OCI-LY1 (cell line): Measurements from ENCODE around the gene NDFIP2.

Experiments
- H2AFZ ChIP-seq: fragments of 200-600 bp; sonication (generic), shearing (Covaris generic); 2 replicates; pipeline ENCODE4 v1.6.0; 2014; ENCODE audit warnings: antibody characterized with exemption, mild to moderate bottlenecking, low read length
- H3F3A ChIP-seq: fragments of 200-600 bp; sonication (generic), shearing (Covaris generic); 2 replicates; pipeline ENCODE4 v1.6.0; 2014; ENCODE audit warnings: mild to moderate bottlenecking, antibody characterized with exemption, low read length, moderate library complexity; ENCODE audit not compliant: insufficient read depth
- H3K27ac ChIP-seq: fragments of 200-600 bp; sonication (generic); 2 replicates; pipeline ENCODE4 v1.5.1; 2014; ENCODE audit warnings: low read length, mixed run types, mild to moderate bottlenecking, low read depth; ENCODE audit not compliant: poor library complexity, severe bottlenecking
- H3K27me3 ChIP-seq: fragments of 200-600 bp; sonication (generic); 2 replicates; pipeline ENCODE4 v1.6.0; 2014; ENCODE audit warnings: antibody characterized with exemption, mild to moderate bottlenecking, low read length, moderate library complexity; ENCODE audit not compliant: insufficient read depth
- H3K36me3 ChIP-seq: fragments of 200-600 bp; sonication (generic); 2 replicates; pipeline ENCODE4 v1.6.1; 2014; ENCODE audit warnings: mild to moderate bottlenecking, antibody characterized with exemption, low read length, moderate library complexity, mixed read lengths; ENCODE audit not compliant: insufficient read depth
- H3K4me1 ChIP-seq: fragments of 200-600 bp; sonication (generic); 2 replicates; pipeline ENCODE4 v1.5.1; 2014; ENCODE audit warnings: mild to moderate bottlenecking, low read length, moderate library complexity; ENCODE audit not compliant: insufficient read depth, severe bottlenecking
- H3K4me2 ChIP-seq: fragments of 200-600 bp; sonication (generic), shearing (Covaris generic); 2 replicates; pipeline ENCODE4 v1.6.1; 2014; ENCODE audit warnings: low read length
- H3K4me3 ChIP-seq: fragments of 200-600 bp; sonication (generic); 2 replicates; pipeline ENCODE4 v1.5.1; 2014; ENCODE audit warnings: low read length, low read depth, mild to moderate bottlenecking, mixed read lengths; ENCODE audit not compliant: poor library complexity, severe bottlenecking
- H3K79me2 ChIP-seq: fragments of 200-600 bp; shearing (Covaris generic); 2 replicates; pipeline ENCODE4 v1.6.1; 2016; ENCODE audit warnings: mixed run types, low read length, mixed read lengths; ENCODE audit not compliant: insufficient read depth
- H3K9ac ChIP-seq: fragments of 200-600 bp; sonication (generic), shearing (Covaris generic); 2 replicates; pipeline ENCODE4 v1.6.1; 2014; ENCODE audit warnings: mild to moderate bottlenecking, low read length, mixed read lengths
- H3K9me2 ChIP-seq: fragments of 200-600 bp; sonication (generic), shearing (Covaris generic); 2 replicates; pipeline ENCODE4 v1.6.1; 2014; ENCODE audit warnings: low read depth, mild to moderate bottlenecking, low read length, mixed read lengths
- H3K9me3 ChIP-seq: fragments of 200-600 bp; shearing (Covaris generic); 2 replicates; pipeline ENCODE4 v1.6.1; 2014; ENCODE audit warnings: low read length, mixed read lengths
- H4K20me1 ChIP-seq: fragments of 200-600 bp; sonication (generic), shearing (Covaris generic); 2 replicates; pipeline ENCODE4 v1.6.0; 2016; ENCODE audit warnings: mild to moderate bottlenecking, low read length; ENCODE audit not compliant: insufficient read depth
- CTCF ChIP-seq: fragments of 200-600 bp; sonication (generic), shearing (Covaris generic); IDR thresholded peaks from 2 replicates; pipeline ENCODE4 v1.5.1; 2017; ENCODE audit warnings: mild to moderate bottlenecking, antibody characterized with exemption, low read length, moderate library complexity, mixed read lengths
- EZH2 ChIP-seq: fragments of 200-600 bp; sonication (generic), shearing (Covaris generic); IDR thresholded peaks from 2 replicates; pipeline ENCODE4 v1.8.0; 2017; ENCODE audit warnings: borderline replicate concordance, mixed run types, mild to moderate bottlenecking, antibody characterized with exemption, low read length, moderate library complexity, mixed read lengths

Gene NDFIP2

GRCh38 chr13:79557666-79558065 lies 76.7 kb downstream of the NDFIP2 start:
- no peaks in the 10 kb centered on the region for H3K27me3 ChIP-seq
- H3K4me1 ChIP-seq = no peaks in the 10 kb centered on the region
- no peaks in the 10 kb centered on the region for H3K9me2 ChIP-seq
- H3K27ac ChIP-seq = no peak overlapping the region
- H3K9me3 ChIP-seq = peaks cover 16% of the 10 kb centered on the region; the same call in 1 of the 2 replicates
- H3K4me3 ChIP-seq = no peak overlapping the region
- TF ChIP-seq EZH2 (no peak), CTCF (no peak)
- no peak overlapping the region for H3K4me2 ChIP-seq
- H3F3A ChIP-seq = no peaks in the 10 kb centered on the region
- H4K20me1 ChIP-seq = no peaks in the 10 kb centered on the region
- H2AFZ ChIP-seq = no peak overlapping the region
- H3K9ac ChIP-seq = no peak overlapping the region
- 0 out of 2 replicates have a peak, but pooled peaks cover under 1% of the 10 kb centered on the region for H3K36me3 ChIP-seq
- no peaks in the 10 kb centered on the region for H3K79me2 ChIP-seq

GRCh38 chr13:79560954-79561353 lies 80.0 kb downstream of the NDFIP2 start:
- no peak for TF ChIP-seq EZH2
- no peak for TF ChIP-seq CTCF
- no peak overlapping the region for H2AFZ ChIP-seq
- H3F3A ChIP-seq = no peaks in the 10 kb centered on the region
- no peak overlapping the region for H3K4me2 ChIP-seq
- no peaks in the 10 kb centered on the region for H3K9me2 ChIP-seq
- no peak overlapping the region for H3K4me3 ChIP-seq
- no peaks in the 10 kb centered on the region for H3K79me2 ChIP-seq
- no peaks in the 10 kb centered on the region for H3K4me1 ChIP-seq
- H3K9ac ChIP-seq = no peak overlapping the region
- no peaks in the 10 kb centered on the region for H3K36me3 ChIP-seq
- no peaks in the 10 kb centered on the region for H4K20me1 ChIP-seq
- no peak overlapping the region for H3K27ac ChIP-seq
- peaks cover 19% of the 10 kb centered on the region; the same call in 1 of the 2 replicates for H3K9me3 ChIP-seq
- H3K27me3 ChIP-seq = no peaks in the 10 kb centered on the region

- Histone ChIP-seq H3F3A (no peaks in the 10 kb centered on the region), H3K9me3 (peaks cover 19% of the 10 kb centered on the region; the same call in 1 of the 2 replicates), H4K20me1 (no peaks in the 10 kb centered on the region), H3K4me1 (no peaks in the 10 kb centered on the region), H3K27me3 (no peaks in the 10 kb centered on the region), H3K79me2 (no peaks in the 10 kb centered on the region), H3K27ac (no peak overlapping the region), H3K4me3 (no peak overlapping the region), H3K4me2 (no peak overlapping the region), H3K9ac (no peak overlapping the region), H3K36me3 (no peaks in the 10 kb centered on the region), H2AFZ (no peak overlapping the region), H3K9me2 (no peaks in the 10 kb centered on the region)
- no peak for TF ChIP-seq EZH2
- TF ChIP-seq CTCF = no peak
Observed at GRCh38 chr13:79562557-79562956, 81.6 kb downstream of the NDFIP2 start.
